Measurements from ENCODE around the gene GBF1. TPM values are rescaled to one million over a fixed set of nuclear protein-coding genes. Genes with fewer than 3 reads are reported as not detected.

GBF1 gene
- total RNA-seq, 1 experiment from 2014 or later: 28.3 TPM

- Histone ChIP-seq H3K4me2 (no peak overlapping the region), H3K4me3 (no peak overlapping the region), H3K9me3 (ENCODE audit: insufficient read depth, low read depth) (no peaks in the 10 kb centered on the region), H3F3A (ENCODE audit: insufficient read depth, low read depth) (no peaks in the 10 kb centered on the region), H3K36me3 (ENCODE audit: low read depth) (no peaks in the 10 kb centered on the region), H3K27me3 (ENCODE audit: insufficient read depth, low read depth) (no peaks in the 10 kb centered on the region), H2AFZ (no peak overlapping the region), H3K4me1 (replicated peaks; ENCODE audit: insufficient read depth) (no peaks in the 10 kb centered on the region), H3K9me2 (ENCODE audit: insufficient read depth) (no peaks in the 10 kb centered on the region), H4K20me1 (ENCODE audit: insufficient read depth) (no peaks in the 10 kb centered on the region), H3K27ac (no peak overlapping the region), H3K79me2 (ENCODE audit: low read depth) (no peaks in the 10 kb centered on the region)
- ChIA-PET POLR2A (ENCODE audit: unreplicated experiment) (no interaction called here), CTCF (no interaction called here)
- intact Hi-C loops (cut with micrococcal nuclease; ENCODE audit: unreplicated experiment): no loop called here
- no peak for DNase-seq
- TF ChIP-seq EZH2 (IDR thresholded peaks at IDR 0.05; ENCODE audit: low read depth): no peak
- no peak for TF ChIP-seq CTCF (conservative IDR thresholded peaks at IDR 0.05)
- BruUV-seq (replicated peaks): no TSS peak
These were observed 88.8 kb downstream of the GBF1 start for GRCh38 chr10:102334101-102334500.

DNA sequence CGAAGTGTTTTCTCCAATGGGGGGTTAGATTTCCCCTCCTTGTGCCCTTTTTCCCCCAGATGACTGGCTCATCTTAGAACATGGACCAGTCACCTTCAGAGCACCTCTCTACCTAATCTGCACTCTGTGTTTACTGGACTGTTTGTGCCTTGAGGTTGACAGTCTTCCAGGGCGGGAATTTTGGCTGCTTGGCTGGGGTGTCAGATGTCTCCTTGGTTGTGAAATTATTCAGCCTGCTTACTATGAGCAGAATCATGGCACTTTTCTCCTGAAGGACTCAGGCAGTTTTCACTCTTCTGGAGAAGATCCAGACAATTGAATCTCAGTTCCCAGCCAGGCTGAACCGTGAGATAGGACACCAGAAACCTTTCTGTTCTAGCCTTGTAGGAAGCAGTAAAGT lies 89.9 kb downstream of the GBF1 start:
- POLR2A ChIA-PET (ENCODE audit: unreplicated experiment): no interaction called here
- CTCF ChIA-PET: no interaction called here
- no peak for DNase-seq

GRCh38 chr10:102341038-102341688 lies 95.8 kb downstream of the GBF1 start:
- CTCF ChIA-PET: interaction anchor here (0.5 to 0.6 kb wide), 3 partner anchors 30 to 60 kb away, joined by 3 to 5 read pairs (median 4); partner anchors contain the start of gene NFKB2
- Histone ChIP-seq H2AFZ (no peak overlapping the region), H3K9me3 (ENCODE audit: insufficient read depth, low read depth) (no peaks in the 10 kb centered on the region), H3K79me2 (ENCODE audit: low read depth) (no peaks in the 10 kb centered on the region), H3K27me3 (ENCODE audit: insufficient read depth, low read depth) (no peaks in the 10 kb centered on the region), H3K27ac (no peak overlapping the region), H3F3A (ENCODE audit: insufficient read depth, low read depth) (no peaks in the 10 kb centered on the region), H3K4me2 (no peak overlapping the region), H3K4me1 (replicated peaks; ENCODE audit: insufficient read depth) (no peaks in the 10 kb centered on the region), H3K4me3 (no peak overlapping the region), H3K36me3 (ENCODE audit: low read depth) (no peaks in the 10 kb centered on the region), H4K20me1 (ENCODE audit: insufficient read depth) (no peaks in the 10 kb centered on the region), H3K9me2 (ENCODE audit: insufficient read depth) (no peaks in the 10 kb centered on the region)
- no peak for TF ChIP-seq EZH2 (IDR thresholded peaks at IDR 0.05; ENCODE audit: low read depth)
- TF ChIP-seq CTCF (conservative IDR thresholded peaks at IDR 0.05): no peak
- DNase-seq: no peak
- BruUV-seq (replicated peaks): no TSS peak
- intact Hi-C loops (cut with micrococcal nuclease; ENCODE audit: unreplicated experiment): no loop called here
- POLR2A ChIA-PET (ENCODE audit: unreplicated experiment): no interaction called here

More for the DNA sequence above, 89.9 kb downstream of the GBF1 start:
- Histone ChIP-seq H3K27ac (no peak overlapping the region), H3K9me3 (ENCODE audit: insufficient read depth, low read depth) (no peaks in the 10 kb centered on the region), H3K4me3 (no peak overlapping the region), H3F3A (ENCODE audit: insufficient read depth, low read depth) (no peaks in the 10 kb centered on the region), H4K20me1 (ENCODE audit: insufficient read depth) (no peaks in the 10 kb centered on the region), H3K4me2 (no peak overlapping the region), H3K36me3 (ENCODE audit: low read depth) (no peaks in the 10 kb centered on the region), H3K79me2 (ENCODE audit: low read depth) (no peaks in the 10 kb centered on the region), H3K9me2 (ENCODE audit: insufficient read depth) (no peaks in the 10 kb centered on the region), H3K4me1 (replicated peaks; ENCODE audit: insufficient read depth) (no peaks in the 10 kb centered on the region), H3K27me3 (ENCODE audit: insufficient read depth, low read depth) (no peaks in the 10 kb centered on the region), H2AFZ (no peak overlapping the region)
- intact Hi-C loops (cut with micrococcal nuclease; ENCODE audit: unreplicated experiment): no loop called here
- BruUV-seq (replicated peaks): no TSS peak
- TF ChIP-seq EZH2 (IDR thresholded peaks at IDR 0.05; ENCODE audit: low read depth) (no peak), CTCF (conservative IDR thresholded peaks at IDR 0.05) (no peak)
